Activated T-helper 1 cell treated with anti-CD3 and anti-CD28 coated beads, Interleukin-12 subunit alpha, Interleukin-12 subunit beta, Interleukin-2, Interleukin-4 antibody, amounts not matched to agents 30 ng/mL and 10 ng/mL and 1 ng/mL, durations not matched to agents 14 hours and 24 hours and 36 hours (primary cell): Measurements from ENCODE around the gene PCDHB10. TPM values are rescaled to one million over a fixed set of nuclear protein-coding genes. Genes with fewer than 3 reads are reported as not detected.
"Not testable (repeated sequence)": the region's sequence is repeated elsewhere in the genome, so short reads cannot be mapped to it uniquely, and the experiment has no call there.

Experiments used
- DNase-seq: peaks from one replicate; pipeline ENCODE4 v3.0.0; 2021; ENCODE audit warnings: low spot score
- H3K27ac Mint-ChIP-seq: one replicate; pipeline ENCODE4 v1.8.0; 2021; ENCODE audit warnings: mild to moderate bottlenecking, mixed read lengths
- H3K27me3 Mint-ChIP-seq: one replicate; pipeline ENCODE4 v1.8.0; 2022; ENCODE audit warnings: mild to moderate bottlenecking, moderate library complexity, mixed read lengths; ENCODE audit not compliant: insufficient read depth
- H3K36me3 Mint-ChIP-seq: one replicate; pipeline ENCODE4 v1.8.0; 2021; ENCODE audit warnings: low read depth, mixed read lengths
- H3K4me1 Mint-ChIP-seq: one replicate; pipeline ENCODE4 v1.8.0; 2021; ENCODE audit warnings: low read depth, mixed read lengths
- H3K4me3 Mint-ChIP-seq: one replicate; pipeline ENCODE4 v1.8.0; 2021; ENCODE audit warnings: mild to moderate bottlenecking, moderate library complexity, mixed read lengths
- H3K9me3 Mint-ChIP-seq: one replicate; pipeline ENCODE4 v1.8.0; 2021; ENCODE audit warnings: mixed read lengths
- intact Hi-C: fragments of 100-400 bp; cut with micrococcal nuclease; formaldehyde crosslinking; loops from one replicate; pipeline ENCODE4 v1.15.1; 2024
- total RNA-seq: library from RNA; stranded (reverse); gene quantifications from 2 replicates; pipeline ENCODE4 v1.2.3, GENCODE V29; 2022

PCDHB10 gene
- total RNA-seq, 1 donor from 2014 or later, result not detected

GRCh38 chr5:141201126-141201525 lies 9.0 kb downstream of the PCDHB10 start:
- H3K27ac Mint-ChIP-seq, intact Hi-C loops, H3K4me3 Mint-ChIP-seq, H3K4me1 Mint-ChIP-seq, DNase-seq, H3K36me3 Mint-ChIP-seq, H3K27me3 Mint-ChIP-seq: not testable (repeated sequence)
- H3K9me3 Mint-ChIP-seq, result peaks cover 48% of the 10 kb centered on the region

- intact Hi-C loops, DNase-seq, H3K27ac Mint-ChIP-seq, H3K4me3 Mint-ChIP-seq, H3K4me1 Mint-ChIP-seq, H3K36me3 Mint-ChIP-seq, H3K27me3 Mint-ChIP-seq: not testable (repeated sequence)
- H3K9me3 Mint-ChIP-seq, result peaks cover 42% of the 10 kb centered on the region
These were observed 9.5 kb downstream of the PCDHB10 start for GRCh38 chr5:141201646-141202045.

GRCh38 chr5:141208478-141208877 lies 16.3 kb downstream of the PCDHB10 start, which contains the start of gene PCDHB12:
PCDHB12 (plus strand) TSS chr5:141208719; CDS start chr5:141208908, 189 bp downstream.
- H3K4me1 Mint-ChIP-seq, result no peaks in the 10 kb centered on the region
- H3K4me3 Mint-ChIP-seq, result no peak within 1 kb of the TSS
- peaks cover 15% of the 10 kb centered on the region for H3K9me3 Mint-ChIP-seq
- no peaks in the 10 kb centered on the region for H3K36me3 Mint-ChIP-seq
- no peaks in the 10 kb centered on the region for H3K27me3 Mint-ChIP-seq
- no peak for DNase-seq
- intact Hi-C loops, result no loop called here
- H3K27ac Mint-ChIP-seq, result no peak within 1 kb of the TSS

- DNase-seq, H3K27me3 Mint-ChIP-seq, H3K36me3 Mint-ChIP-seq, H3K4me1 Mint-ChIP-seq, H3K27ac Mint-ChIP-seq, intact Hi-C loops, H3K4me3 Mint-ChIP-seq: not testable (repeated sequence)
- H3K9me3 Mint-ChIP-seq, result peaks cover 24% of the 10 kb centered on the region
These were observed 18.1 kb downstream of the PCDHB10 start for GRCh38 chr5:141210281-141210680.

- H3K27ac Mint-ChIP-seq, H3K27me3 Mint-ChIP-seq, H3K36me3 Mint-ChIP-seq, H3K4me1 Mint-ChIP-seq, intact Hi-C loops, DNase-seq, H3K4me3 Mint-ChIP-seq: not testable (repeated sequence)
- peaks cover 24% of the 10 kb centered on the region for H3K9me3 Mint-ChIP-seq
These were observed 18.7 kb downstream of the PCDHB10 start for GRCh38 chr5:141210849-141211248.

GRCh38 chr5:141213656-141214339 lies 21.6 kb downstream of the PCDHB10 start, which contains the start of gene PCDHB13:
PCDHB13 (plus strand) TSS chr5:141213919; CDS start chr5:141214124, 205 bp downstream.
- peaks cover 37% of the 10 kb centered on the region for H3K9me3 Mint-ChIP-seq
- DNase-seq, H3K4me1 Mint-ChIP-seq, H3K4me3 Mint-ChIP-seq, H3K27me3 Mint-ChIP-seq, H3K27ac Mint-ChIP-seq, H3K36me3 Mint-ChIP-seq: not testable (repeated sequence)
- intact Hi-C loops, result loop anchor here (2.0 kb wide), 1 partner anchor 35 kb away; no protein-coding TSS in a partner anchor

GRCh38 chr5:141214583-141214982 lies 22.4 kb downstream of the PCDHB10 start:
- not testable (repeated sequence) for DNase-seq, H3K36me3 Mint-ChIP-seq, H3K27ac Mint-ChIP-seq, H3K4me3 Mint-ChIP-seq, H3K27me3 Mint-ChIP-seq, H3K4me1 Mint-ChIP-seq
- intact Hi-C loops, result loop anchor here (2.0 kb wide), 1 partner anchor 36 kb away; no protein-coding TSS in a partner anchor
- peaks cover 35% of the 10 kb centered on the region for H3K9me3 Mint-ChIP-seq

GRCh38 chr5:141215504-141215903 lies 23.4 kb downstream of the PCDHB10 start:
- not testable (repeated sequence) for DNase-seq, H3K27ac Mint-ChIP-seq, H3K27me3 Mint-ChIP-seq, H3K4me3 Mint-ChIP-seq, H3K4me1 Mint-ChIP-seq, H3K36me3 Mint-ChIP-seq
- intact Hi-C loops, result loop anchor here (2.0 kb wide), 1 partner anchor 37 kb away; no protein-coding TSS in a partner anchor
- H3K9me3 Mint-ChIP-seq, result peaks cover 34% of the 10 kb centered on the region

- H3K9me3 Mint-ChIP-seq, result peaks cover 31% of the 10 kb centered on the region
- H3K27ac Mint-ChIP-seq, result not testable (repeated sequence)
These were observed 23.9 kb downstream of the PCDHB10 start for GRCh38 chr5:141216035-141216434.

GRCh38 chr5:141223112-141223783 lies 31.1 kb downstream of the PCDHB10 start, which contains the start of gene PCDHB14:
PCDHB14 (plus strand) TSS chr5:141223343; CDS start chr5:141223506, 163 bp downstream.
- H3K4me1 Mint-ChIP-seq, result no peaks in the 10 kb centered on the region
- intact Hi-C loops, result no loop called here

More at GRCh38 chr5:141216035-141216434, 23.9 kb downstream of the PCDHB10 start:
- DNase-seq, intact Hi-C loops, H3K4me3 Mint-ChIP-seq, H3K36me3 Mint-ChIP-seq, H3K4me1 Mint-ChIP-seq, H3K27me3 Mint-ChIP-seq: not testable (repeated sequence)

GRCh38 chr5:141224844-141225243 lies 32.7 kb downstream of the PCDHB10 start:
- H3K27ac Mint-ChIP-seq, H3K4me1 Mint-ChIP-seq, H3K27me3 Mint-ChIP-seq, H3K4me3 Mint-ChIP-seq, DNase-seq, H3K36me3 Mint-ChIP-seq, intact Hi-C loops: not testable (repeated sequence)
- H3K9me3 Mint-ChIP-seq, result peaks cover 14% of the 10 kb centered on the region

More at GRCh38 chr5:141223112-141223783, 31.1 kb downstream of the PCDHB10 start, which contains the start of gene PCDHB14:
- no peaks in the 10 kb centered on the region for H3K36me3 Mint-ChIP-seq
- H3K9me3 Mint-ChIP-seq, result peaks cover 17% of the 10 kb centered on the region
- DNase-seq, result no peak
- H3K27ac Mint-ChIP-seq, result no peak within 1 kb of the TSS
- H3K27me3 Mint-ChIP-seq, result no peaks in the 10 kb centered on the region
- H3K4me3 Mint-ChIP-seq, result no peak within 1 kb of the TSS

GRCh38 chr5:141225421-141225820 lies 33.3 kb downstream of the PCDHB10 start:
- H3K4me1 Mint-ChIP-seq, DNase-seq, H3K27me3 Mint-ChIP-seq, H3K36me3 Mint-ChIP-seq, H3K27ac Mint-ChIP-seq, intact Hi-C loops, H3K4me3 Mint-ChIP-seq: not testable (repeated sequence)
- H3K9me3 Mint-ChIP-seq, result peaks cover 11% of the 10 kb centered on the region

- Mint-ChIP-seq H3K4me3 (no peak overlapping the region), H3K4me1 (no peaks in the 10 kb centered on the region), H3K9me3 (peaks cover 33% of the 10 kb centered on the region), H3K36me3 (peaks cover 1% of the 10 kb centered on the region), H3K27me3 (peaks cover 3% of the 10 kb centered on the region), H3K27ac (no peak overlapping the region)
- DNase-seq, result no peak
- intact Hi-C loops, result loop anchor here (5.0 to 10.0 kb wide), 2 partner anchors 188 to 369 kb away; partner anchors contain the start of genes PCDHA11 and PCDHGA11
These were observed 42.0 kb downstream of the PCDHB10 start for GRCh38 chr5:141234109-141234667.
